ENCODE data around the gene SETD4.

Gene SETD4

GRCh38 chr21:35987475-35987874, 72.9 kb downstream of the SETD4 start:
- no peak for DNase-seq
- Histone ChIP-seq H3K9me3 (no peaks in the 10 kb centered on the region), H3K27me3 (peaks cover 0 to 4% of the 10 kb centered on the region in 2 donors), H3K4me3 (no peak overlapping the region), H3K36me3 (no peaks in the 10 kb centered on the region), H3K4me1 (no peaks in the 10 kb centered on the region), H3K27ac (no peak overlapping the region)
- intact Hi-C loops (cut with DNase I; ENCODE audit: low total_unique reads) = no loop called here
- TF ChIP-seq CTCF (IDR thresholded peaks at IDR 0.05) = no peak

- no peak for DNase-seq
- H3K27ac ChIP-seq = no peak overlapping the region
- H3K4me1 ChIP-seq = no peaks in the 10 kb centered on the region
- no peaks in the 10 kb centered on the region for H3K36me3 ChIP-seq
- intact Hi-C loops (cut with DNase I; ENCODE audit: low total_unique reads) = no loop called here
- H3K9me3 ChIP-seq = no peaks in the 10 kb centered on the region
- H3K27me3 ChIP-seq = peaks cover 0 to 4% of the 10 kb centered on the region in 2 donors
- no peak overlapping the region for H3K4me3 ChIP-seq
- TF ChIP-seq CTCF (IDR thresholded peaks at IDR 0.05) = no peak
Measured at GRCh38 chr21:35984654-35985361, 75.5 kb downstream of the SETD4 start.
